SIG-M5 treated with dmso at 0.1 percent for 504 hours (cell line): ENCODE measurements around the gene KLC1.

Experiments used
- DNase-seq: peaks from one replicate; lab custom pipeline; 2025; ENCODE audit not compliant: unreplicated experiment; lab: John Stamatoyannopoulos, UW

KLC1 gene

DNA sequence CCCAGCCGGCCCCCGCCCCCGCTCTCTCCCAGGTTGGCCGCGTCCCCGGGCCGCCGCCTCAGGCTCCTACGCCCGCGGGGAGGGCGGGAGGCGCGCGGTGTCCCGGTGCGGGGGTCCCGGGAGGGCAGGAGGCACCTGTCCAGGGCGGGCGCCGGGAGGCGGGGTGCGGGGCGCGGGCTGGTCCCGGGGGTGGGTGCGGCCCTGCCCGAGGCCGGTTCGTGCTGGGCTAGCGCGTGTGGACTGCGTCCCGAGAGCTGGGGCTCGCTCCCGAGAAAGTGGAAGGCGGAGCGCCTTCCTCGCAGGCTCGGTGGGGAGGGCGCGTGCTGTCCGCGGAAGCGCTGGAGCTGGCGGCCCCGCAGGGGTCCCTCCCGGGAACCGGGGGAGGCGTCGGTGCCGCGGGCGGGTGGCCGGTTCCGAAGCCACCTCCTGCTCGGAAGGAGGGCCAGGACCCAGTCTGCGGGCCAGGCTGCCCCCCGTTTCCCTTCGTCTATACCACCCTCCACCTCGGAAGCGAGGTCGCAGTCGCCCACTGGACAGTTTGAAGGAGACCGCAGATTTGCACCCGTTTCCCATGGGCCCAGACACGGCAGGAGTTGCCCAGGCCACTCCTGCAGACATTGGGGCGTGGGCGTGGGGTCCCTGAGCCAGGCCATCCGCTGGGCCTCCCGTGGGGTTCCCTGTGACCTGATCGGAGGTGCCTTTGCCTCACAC is 87.2 kb downstream of the KLC1 start:
- DNase-seq: no peak

DNA sequence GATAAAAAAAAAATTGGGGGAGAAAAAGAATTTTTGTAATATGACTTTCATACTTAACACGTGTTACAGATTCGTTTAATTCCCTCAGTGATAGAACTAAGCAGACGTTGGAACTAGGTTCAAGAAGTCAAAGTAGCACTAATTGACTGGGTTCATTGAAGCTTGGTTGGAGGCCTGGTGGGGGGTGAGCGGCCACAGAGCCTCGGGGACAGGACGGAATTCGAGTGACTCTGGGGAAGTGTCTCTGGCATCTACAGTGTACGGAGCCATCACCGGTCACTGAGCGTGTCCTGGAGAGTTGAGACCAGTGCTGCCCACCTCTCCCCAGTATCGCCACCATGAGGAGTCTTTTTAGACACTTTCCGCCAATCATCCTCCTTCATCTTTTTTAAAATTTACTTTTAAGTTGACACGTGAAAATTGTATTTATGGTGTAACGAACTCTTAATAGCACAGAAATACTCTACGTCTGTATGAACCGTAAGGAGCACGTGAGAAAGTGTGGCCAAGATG is 87.9 kb downstream of the KLC1 start:
- no peak for DNase-seq

DNA sequence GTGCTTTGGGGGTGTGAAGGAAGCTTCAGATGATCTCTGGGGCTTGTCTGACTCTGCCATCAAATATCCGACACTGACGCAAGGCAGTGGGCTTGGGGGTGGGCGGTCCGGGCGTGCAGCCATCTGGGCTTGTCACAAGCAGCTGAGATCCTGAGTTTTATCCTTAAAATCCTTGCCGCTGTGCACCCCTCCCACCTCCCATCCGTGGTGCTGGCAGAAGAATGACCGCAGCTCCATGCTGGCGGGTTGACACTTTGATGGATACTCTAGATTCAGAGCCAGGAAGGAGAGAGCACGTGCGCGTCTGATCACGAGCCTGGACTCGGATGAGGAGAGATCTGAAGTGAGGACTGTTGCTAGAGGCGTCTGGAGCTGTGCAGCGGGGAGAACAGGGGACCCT is 89.6 kb downstream of the KLC1 start:
- no peak for DNase-seq

DNA sequence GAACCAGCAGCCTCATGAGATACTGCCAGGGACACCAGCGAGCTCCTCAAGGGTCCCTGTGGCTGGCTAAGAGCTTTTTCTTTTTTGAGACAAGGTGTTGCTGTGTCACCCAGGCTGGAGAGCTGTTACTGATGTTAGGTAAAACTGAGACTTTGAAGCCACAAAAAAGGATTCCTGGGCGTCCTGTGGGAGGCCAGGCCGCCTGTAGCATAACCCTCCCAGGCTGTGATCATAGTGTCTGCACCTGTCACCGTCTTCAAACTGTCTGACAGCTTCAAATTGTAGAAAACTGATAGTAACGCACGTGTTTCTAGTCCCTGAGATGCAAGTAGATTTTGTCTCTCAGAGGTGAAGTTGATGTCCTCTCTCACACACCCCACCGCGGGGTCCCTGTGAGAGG is 90.7 kb downstream of the KLC1 start:
- DNase-seq: no peak

DNA sequence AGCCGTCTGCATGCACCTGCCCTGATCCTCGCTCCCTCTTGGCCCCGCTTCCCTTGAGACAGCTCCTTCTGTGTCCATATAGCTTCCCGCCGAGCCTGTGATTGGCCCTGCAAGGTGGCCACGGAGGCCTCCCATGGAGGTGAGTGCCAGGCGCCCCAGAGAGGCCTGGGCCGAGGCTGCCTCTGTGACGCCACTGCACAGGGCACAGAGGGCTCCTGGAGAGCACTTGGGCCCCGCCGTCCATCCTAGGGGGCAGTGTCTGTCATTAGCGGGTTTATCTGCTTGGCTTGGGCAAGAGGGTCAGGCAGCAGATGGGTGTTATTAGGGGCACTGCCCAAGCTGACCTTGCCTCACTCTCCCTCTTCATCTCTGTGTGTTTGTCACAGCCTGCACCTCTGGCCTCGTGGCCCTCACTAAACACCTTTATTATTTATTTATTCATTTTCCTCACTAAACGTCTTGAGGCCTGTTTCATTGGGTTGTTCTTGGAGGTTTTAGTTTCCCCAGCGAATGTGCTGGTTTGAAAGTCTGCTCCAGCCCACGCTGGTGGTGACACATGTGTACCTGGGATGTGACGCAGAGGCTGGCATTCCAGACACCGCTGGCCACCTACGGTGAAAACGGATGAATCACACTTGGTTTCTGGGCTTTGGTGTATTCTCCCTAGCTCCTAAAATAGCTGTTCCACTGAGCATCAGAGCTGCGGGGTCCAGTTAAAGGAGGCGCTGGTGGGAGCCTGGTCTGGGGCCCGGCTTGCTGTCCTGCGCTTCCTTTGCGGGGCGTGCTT is 92.5 kb downstream of the KLC1 start:
- no peak for DNase-seq

DNA sequence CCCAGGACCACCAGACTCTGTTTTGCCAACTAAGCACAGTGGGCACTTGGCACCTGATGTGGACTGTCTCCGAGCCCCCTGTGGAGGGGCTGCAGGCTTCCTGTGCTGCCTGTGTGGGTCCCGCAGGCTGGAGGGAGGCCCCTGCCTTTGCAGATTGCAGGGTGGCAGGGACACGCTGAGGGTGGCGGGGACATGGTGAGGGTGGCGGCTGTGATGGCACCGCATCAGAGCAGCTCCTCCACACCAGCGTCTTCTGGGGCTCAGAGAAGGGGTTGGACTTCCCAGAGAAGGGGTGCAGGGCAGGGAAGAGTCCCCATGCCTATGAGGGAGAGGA is 94.7 kb downstream of the KLC1 start:
- DNase-seq: no peak

DNA sequence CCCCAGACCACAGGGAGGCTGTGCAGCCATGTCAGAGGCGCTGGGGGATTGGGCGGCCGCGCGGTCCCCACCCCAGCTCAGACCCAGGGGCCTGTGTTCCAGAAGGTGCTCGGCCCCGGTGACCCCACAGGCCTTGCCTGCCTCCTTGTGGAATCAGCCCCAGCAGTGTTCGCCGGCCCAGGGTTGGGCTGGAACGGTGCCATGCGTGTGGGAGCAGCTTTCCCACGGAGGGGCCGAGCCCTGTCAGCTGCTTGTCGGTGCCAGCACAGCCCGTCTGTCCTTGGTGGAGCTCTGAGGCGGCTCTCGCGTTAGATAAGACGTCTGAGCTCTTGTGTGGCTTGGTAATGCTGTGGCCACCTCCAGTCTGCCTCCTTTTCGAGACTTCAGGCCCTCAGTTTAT is 95.1 kb downstream of the KLC1 start:
- DNase-seq: no peak

DNA sequence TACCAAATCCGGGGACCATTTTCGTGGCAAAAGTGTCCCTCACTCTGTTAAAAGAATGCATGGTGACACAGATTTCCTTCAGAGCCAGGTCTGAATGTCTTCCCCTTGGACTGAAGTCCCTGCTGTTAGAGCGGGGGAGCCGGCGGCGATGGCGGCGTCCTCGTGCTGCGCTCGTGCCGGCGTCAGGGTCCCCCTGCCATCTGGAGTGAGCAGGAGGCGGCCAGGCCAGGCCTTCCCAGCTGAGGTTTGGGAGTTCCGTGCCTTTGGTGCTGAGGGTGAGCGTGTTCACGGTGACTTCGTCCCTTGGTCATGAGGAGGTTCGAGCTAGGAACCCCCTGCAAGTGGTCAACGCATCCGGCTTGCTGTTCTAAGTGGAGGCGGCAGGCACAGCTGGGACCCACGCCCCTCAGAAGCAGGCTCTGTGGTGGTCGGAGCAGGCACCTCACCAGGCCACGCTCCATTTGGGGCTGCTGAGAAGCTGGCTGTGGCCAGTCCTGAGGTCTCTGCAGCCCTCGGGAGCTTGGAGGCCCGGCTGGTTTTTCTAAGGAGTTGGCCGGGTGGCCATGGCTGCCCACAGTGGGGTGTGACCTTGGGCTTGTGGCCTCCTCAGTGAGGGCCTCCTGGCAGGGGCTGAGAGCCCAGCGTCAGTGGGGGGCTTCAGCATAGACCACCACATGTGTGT is 96.1 kb downstream of the KLC1 start:
- DNase-seq: no peak

DNA sequence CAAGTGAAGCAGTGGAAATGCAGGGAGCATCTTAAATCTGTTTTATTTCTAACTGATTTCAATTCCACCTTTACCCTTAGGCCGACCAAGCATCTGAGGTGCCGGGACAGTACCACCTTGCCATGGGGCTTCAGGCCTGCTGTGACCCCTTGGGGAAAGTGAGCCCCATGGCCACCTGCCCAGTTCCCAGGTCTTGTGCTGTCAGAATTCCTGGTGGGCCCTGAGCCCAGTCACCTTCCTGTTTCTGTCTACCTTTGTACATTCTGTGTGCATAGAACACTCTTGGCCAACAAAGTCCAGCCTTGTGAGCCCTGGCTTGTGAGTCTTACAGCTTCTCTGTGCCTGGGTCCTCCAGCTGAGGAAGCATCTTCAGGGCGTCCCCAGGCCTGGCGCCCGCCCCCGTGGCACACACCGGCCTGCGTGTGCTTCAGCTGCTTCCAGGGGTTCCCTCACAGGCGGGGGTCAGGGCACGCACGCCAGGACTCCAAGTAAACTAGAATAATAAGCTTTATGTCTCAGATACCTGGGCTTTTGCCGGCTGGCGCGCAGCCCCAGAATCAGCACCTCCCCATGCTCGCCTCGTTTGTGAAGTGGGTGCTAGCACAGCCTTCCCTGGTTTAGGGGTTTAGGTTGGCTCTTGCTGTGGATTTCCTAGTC is 96.9 kb downstream of the KLC1 start:
- DNase-seq: no peak

DNA sequence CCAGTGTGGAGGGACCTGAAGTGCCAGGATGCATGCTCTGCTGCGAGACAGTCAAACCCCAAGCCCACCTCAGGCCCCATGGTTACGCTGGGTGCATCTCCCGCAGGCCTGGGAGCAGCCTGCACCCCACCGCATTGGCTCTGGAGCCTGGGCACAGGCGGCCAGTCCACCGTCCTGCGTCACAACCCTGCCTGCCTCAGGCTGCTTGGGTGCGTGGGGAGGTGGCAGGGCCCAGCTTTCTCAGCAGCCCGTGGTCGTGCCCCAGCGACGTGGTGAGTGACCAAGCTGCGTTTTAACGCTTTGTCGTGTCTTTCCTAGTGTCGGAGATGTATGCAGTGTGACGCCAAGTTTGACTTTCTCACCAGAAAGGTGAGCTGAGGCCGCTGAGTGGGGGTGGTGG is 97.5 kb downstream of the KLC1 start:
- no peak for DNase-seq

DNA sequence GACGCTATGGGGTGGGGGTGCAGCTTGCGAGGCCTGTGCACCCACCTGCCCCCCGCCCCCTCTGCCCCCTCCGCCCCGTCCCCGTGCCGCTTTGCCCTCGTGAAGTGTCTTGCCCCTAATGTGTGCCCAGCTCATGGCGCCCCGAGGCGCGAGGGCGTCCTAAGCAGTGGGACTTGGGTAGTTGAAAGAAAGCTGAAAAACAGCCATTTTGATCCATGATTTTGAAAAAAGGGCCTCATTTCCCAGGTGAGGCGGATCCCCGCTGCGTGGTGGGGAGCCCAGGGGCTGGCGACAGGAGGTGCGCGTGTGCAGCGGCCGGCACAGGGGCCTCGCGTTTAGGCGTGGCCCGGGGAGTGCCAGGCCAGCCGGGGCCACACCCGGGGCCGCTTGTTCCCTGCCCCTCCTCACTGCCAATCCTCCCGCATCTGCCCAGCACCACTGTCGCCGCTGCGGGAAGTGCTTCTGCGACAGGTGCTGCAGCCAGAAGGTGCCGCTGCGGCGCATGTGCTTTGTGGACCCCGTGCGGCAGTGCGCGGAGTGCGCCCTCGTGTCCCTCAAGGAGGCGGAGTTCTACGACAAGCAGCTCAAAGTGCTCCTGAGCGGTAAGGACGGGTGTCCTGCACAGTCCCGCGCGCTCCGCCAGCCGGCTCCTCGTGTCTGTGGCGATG is 98.4 kb downstream of the KLC1 start:
- DNase-seq: no peak

DNA sequence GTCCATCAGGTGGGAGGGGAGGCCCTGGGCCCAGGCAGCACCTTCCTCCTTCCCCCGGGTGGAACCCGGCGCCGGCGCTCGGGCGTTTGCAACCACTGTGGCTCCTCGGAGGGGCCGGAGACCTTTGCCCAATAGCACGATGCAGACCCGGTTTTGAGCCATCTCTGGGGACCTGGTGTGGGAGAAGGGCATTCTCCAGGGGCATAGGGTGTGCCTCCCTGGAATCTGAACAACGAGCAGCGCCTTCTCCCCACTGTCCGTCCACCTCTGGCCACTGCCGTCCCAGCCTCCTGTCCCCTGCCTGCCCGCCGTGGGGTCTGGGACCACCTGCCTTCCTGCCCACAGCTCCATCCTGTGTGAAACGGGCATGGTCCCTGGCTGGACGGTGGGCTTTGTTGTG is 99.1 kb downstream of the KLC1 start:
- DNase-seq: no peak

DNA sequence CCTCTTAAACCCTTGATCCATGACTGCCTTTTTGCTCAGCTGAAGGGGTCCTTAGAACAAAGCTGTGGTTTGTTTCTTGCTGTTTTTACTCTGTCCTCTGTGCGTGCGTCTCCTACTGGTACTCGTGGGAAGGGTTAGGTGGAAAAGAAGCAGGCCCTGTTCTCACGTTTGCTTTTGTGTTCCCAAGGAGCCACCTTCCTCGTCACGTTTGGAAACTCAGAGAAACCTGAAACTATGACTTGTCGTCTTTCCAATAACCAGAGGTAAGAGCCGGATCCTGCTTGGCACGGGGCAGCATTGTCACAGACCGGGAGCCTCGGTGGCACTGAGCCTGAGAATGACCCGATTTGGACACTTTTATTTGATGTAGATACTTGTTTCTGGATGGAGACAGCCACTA is 99.7 kb downstream of the KLC1 start:
- DNase-seq: no peak

DNA sequence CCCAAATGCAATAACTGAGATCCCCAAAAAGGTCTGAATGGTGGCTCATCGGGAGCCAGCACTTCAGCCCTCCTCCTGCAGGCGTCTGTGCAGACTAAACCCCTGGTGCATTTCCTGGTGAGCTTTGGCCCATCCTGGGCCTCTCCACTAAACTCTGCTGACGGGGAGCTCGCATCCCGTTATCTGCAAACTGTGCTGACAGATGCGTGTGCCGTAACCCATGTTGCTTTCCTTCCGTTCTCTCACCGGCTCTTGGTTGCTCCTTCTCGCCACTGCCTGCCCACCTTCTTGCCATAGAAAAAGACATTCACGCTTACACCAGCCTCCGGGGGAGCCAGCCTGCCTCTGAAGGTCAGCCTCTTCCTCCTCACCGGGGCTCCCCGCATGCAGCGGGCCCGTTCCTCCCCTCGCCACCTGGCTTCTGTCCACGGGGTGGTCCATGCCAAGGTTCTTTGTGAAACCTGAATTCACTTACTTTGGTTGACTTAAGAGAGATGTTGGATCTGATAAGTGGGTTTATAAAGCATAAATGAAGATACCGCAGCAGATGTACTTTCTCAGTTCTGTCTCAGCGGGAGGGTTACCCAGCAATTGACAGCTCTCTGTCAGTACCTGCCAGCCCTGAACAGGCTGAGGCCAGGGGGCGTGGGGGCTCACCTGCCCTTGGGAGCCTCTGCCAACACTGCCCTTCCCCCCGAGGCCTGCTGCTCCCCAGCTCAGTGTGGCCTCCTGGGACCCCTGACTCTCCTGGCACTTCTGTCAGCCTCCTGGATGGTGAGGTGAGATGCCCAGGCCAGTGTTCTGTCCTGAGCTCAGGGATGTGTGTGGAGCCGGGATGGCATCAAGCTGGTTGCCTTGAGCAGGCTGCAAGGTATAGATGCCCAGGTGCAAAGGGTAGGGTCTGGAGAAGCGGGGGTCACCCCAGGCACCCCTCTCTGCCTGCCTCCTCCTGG is 100.8 kb downstream of the KLC1 start:
- no peak for DNase-seq

DNA sequence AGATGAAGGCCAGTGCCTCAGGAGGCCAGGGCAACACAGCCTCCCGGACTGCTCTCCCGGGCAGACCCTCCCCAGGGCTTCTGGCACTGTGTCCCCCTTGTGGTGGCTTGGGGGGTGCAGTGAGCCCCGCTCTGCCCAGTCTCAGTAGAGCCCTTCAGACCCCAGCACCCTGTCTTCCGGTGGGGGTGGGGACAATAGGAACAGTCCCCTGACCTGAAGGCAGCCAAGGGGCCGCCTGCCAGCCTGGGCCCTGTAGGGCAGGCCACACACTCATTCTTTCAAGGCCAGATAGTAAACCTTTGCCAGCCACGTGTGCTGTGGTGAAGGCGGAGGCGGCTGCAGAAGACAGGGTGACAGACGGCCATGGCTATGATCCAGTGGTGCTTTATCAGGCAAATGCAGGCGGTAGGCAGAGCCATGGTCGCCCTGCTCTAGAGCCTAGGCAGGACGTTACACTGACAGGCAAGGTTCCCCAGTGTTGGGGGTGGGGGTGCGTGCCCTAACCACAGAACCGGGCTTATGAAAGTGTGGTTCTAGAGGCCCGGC is 101.6 kb downstream of the KLC1 start:
- no peak for DNase-seq

DNA sequence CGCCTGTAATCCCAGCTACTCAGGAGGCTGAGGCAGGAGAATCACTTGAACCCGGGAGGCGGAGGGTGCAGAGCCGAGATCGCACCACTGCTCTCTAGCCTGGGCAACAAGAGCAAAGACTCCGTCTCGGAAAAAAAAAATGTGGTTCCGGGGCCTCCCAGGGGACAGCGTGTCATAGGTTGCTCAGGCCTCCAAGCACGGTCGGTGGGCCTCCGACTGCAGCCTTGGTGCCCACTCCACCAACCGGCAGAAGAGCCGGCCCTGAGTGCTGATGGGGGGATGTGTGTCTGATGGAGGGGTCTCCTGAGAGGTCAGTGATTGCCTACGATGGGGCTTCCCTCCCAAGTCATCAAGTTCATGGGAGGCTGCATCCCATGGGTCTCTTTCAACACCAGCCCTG is 102.5 kb downstream of the KLC1 start:
- no peak for DNase-seq

DNA sequence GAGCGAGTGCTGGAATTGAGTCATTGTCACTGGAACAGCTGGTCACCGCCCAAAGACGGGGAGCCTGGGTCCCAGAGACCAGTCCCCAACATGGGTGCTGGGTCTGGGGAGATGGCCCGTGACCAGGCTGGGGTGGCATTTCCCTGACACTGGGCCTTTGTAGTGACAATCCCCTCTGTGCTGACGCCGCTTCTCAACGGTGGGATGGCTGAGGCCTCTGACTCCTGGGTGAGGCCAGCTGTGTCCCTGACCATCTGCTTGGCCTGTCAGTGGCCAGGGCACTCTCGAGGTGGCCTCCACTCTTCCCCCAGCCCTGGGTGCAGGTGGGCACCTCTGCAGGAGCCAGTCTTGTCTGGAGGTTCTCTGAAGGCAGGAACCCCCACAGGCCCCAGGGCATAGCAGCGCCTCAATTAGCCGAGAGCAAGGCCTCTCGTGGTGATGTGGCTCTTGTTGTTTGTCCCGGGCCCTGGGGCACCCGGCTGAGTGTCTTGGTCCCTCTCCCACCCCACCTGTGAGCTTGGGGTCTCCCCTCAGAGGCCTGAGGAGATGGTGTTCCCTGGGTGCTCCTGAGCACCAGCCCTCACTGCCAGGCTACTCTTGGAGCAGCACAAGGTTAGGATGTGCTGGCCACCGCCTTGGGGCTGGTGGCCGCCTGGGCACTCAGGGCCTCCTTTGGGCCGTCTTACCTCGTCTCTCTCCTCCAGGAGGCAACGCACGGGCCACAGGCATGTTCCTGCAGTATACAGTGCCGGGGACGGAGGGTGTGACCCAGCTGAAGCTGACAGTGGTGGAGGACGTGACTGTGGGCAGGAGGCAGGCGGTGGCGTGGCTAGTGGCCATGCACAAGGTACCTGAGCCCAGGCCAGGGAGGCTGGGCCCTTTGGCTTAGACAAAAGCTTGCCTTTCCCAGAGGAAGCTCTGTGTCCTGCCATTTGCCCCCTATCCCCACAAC is 103.2 kb downstream of the KLC1 start:
- DNase-seq: no peak

DNA sequence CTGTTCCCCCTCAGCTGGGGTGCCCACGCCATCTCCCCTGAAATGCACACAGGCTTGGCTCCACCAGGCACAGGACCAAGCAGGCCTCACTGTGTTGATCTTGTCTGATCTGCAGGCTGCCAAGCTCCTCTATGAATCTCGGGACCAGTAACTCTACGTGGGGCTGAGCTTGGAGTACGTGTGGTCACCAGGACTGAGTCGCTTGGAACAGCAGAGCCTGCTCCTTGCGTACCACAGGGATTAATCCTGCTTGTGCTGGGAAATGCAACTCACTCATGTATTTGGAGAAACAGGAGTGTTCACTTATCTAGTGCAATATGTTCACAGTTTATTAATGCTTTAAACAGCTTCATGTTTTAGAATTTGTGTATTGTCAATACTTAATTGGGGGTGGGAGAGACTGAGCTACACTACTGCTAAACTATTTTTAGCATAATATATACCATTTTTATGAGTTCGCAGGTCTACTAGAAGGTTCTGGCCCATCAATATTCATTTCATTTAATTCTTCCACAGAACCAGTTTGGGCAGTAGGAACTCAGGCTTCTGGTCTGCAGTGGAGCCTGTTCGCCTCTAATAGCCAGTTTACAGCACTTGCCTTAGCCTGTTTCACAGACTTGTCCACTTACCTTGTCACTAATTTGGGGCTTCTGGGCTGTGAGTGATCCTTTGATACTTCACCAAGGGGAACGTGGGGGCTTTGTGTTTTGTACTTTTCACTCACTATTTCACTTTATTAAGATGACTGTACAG is 104.0 kb downstream of the KLC1 start:
- DNase-seq: no peak
